Peyer's patch (tissue), 4 donors: ENCODE measurements around the gene ZNF740. TPM values are rescaled to one million over a fixed set of nuclear protein-coding genes. Genes with fewer than 3 reads are reported as not detected.

Experiments used
- DNase-seq, 3 donors: peaks; one replicate each; pipeline ENCODE4 v3.0.0-alpha.2; 2017 to 2019
- H3K27ac ChIP-seq, 4 donors: fragments of 200-600 bp; sonication (generic); one replicate each; pipeline ENCODE4 v1.5.1; 2016 to 2019
- H3K27me3 ChIP-seq, 2 donors: fragments of 200-600 bp; sonication (generic); one replicate each; pipeline ENCODE4 v1.5.1; 2019
- H3K36me3 ChIP-seq, 3 donors: fragments of 200-600 bp; sonication (generic); one replicate each; pipeline ENCODE4 v1.5.1; 2016 to 2019
- H3K4me1 ChIP-seq, 4 donors: fragments of 200-600 bp; sonication (generic); one replicate each; pipeline ENCODE4 v1.5.1; 2016 to 2019
- H3K4me3 ChIP-seq, 4 donors: fragments of 200-600 bp; sonication (generic); 1 replicate in 3 of 4; 2 replicates in 1 of 4; pipeline ENCODE4 v1.5.1; 2016 to 2019; ENCODE audit warnings: mild to moderate bottlenecking in 1 of 4
- H3K9me3 ChIP-seq, 4 donors: fragments of 200-600 bp; sonication (generic); one replicate each; pipeline ENCODE4 v1.5.1; 2016 to 2019; ENCODE audit warnings: mild to moderate bottlenecking in 1 of 4
- POLR2A ChIP-seq, 2 donors: fragments of 450-650 bp; IDR thresholded peaks; one replicate each; pipeline ENCODE4 v1.5.1; 2017; ENCODE audit warnings: antibody characterized with exemption in 2 of 2, mild to moderate bottlenecking in 2 of 2, moderate library complexity in 2 of 2
- total RNA-seq, 4 donors: library from RNA; depleted of rRNA; stranded (reverse); fragments of >200 nt; gene quantifications; one replicate each; pipeline ENCODE4 v1.1.0, GENCODE V29; 2016
- TF ChIP-seq, protein P1 (sequence below), 6 experiments: fragments of 450-650 bp in 4 of 6; fragments of 200-600 bp in 2 of 6; sonication (generic) in 1 of 6; IDR thresholded peaks; one replicate each; pipeline ENCODE4 v1.5.1; 2017 to 2019; ENCODE audit warnings: antibody characterized with exemption in 6 of 6, mild to moderate bottlenecking in 3 of 6, moderate library complexity in 1 of 6

ZNF740 gene
- total RNA-seq, 4 donors from 2014 or later: 11.9 to 38.8 (median 23.1) TPM

DNA sequence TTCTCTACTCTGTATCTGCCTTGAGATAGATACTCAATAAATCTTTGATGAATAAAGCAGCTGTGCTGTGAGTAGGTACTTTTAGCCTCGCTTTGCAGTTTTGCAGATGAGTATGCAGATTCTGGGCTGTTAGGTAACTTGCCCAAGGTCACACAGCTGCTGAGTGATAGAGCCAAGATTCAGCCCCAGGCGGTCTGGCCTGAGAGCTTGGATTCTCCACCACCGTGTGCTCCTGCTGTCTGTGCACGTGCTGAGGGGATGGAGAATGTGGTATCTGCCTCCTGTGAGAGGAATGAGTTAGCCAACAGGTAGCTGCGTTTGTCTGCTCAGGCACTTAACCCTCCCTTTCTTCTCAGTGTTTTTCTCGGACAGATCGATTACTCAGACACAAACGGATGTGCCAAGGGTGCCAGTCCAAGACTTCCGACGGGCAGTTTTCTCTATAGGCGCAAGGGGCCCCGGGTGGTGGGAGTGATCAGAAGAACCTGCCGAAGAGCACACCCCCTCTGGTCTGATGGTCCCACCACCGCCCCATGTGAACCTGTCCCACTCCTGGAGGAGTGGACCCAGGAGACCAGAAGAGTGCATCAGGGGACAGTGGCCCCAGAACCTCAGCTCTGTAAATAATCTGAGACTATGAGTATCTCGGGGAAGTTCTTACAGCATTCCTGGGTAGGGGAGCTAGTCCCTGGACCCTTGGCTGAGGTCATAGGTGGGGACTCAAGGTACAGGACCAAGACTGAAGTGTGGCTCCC lies 6.8 kb downstream of the ZNF740 start:
- peaks cover 0 to 26% (median under 1%) of the 10 kb centered on the region in 4 donors for H3K4me1 ChIP-seq
- no peaks in the 10 kb centered on the region for H3K27me3 ChIP-seq

DNA sequence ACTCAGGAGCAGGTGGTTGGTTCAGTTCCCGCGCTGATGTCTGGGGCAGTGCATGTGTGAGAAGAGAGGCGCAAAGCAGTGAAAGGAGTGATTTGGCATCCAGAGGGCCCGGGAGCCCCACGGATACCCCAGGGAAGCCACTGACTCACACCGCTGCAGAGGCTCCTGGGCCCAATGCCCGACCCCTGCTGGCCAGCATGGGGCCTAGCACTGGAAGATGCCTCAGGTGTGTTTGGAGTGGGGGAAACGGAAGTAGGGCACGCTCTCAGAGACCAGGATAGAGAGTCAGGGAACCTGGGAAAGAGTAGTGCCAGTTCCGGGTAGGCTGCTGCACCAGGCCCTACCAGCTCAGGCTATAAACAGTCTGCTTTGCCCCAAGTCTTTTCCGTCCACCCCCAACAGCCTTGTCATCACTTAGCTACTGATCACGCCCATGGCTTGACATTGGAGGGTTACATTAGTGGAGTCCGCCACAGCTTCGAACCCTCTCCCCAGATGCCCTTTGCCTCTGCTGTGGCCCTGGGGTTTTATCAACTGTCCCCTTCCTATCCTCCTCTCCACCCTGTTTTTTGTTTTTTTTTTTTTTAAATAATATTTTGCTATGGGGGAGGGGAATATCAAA lies 9.7 kb downstream of the ZNF740 start:
- peak in 2 of 3 donors; percentile 68 to 77 for DNase-seq
- no peak for TF ChIP-seq POLR2A (IDR thresholded peaks at IDR 0.05)
- TF ChIP-seq, protein P1, sequence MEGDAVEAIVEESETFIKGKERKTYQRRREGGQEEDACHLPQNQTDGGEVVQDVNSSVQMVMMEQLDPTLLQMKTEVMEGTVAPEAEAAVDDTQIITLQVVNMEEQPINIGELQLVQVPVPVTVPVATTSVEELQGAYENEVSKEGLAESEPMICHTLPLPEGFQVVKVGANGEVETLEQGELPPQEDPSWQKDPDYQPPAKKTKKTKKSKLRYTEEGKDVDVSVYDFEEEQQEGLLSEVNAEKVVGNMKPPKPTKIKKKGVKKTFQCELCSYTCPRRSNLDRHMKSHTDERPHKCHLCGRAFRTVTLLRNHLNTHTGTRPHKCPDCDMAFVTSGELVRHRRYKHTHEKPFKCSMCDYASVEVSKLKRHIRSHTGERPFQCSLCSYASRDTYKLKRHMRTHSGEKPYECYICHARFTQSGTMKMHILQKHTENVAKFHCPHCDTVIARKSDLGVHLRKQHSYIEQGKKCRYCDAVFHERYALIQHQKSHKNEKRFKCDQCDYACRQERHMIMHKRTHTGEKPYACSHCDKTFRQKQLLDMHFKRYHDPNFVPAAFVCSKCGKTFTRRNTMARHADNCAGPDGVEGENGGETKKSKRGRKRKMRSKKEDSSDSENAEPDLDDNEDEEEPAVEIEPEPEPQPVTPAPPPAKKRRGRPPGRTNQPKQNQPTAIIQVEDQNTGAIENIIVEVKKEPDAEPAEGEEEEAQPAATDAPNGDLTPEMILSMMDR (IDR thresholded peaks at IDR 0.05): peak; percentile 44 to 75 (median 68)
- peaks cover 0 to 8% (median 0%) of the 10 kb centered on the region in 4 donors for H3K4me1 ChIP-seq
- no peak overlapping the region for H3K4me3 ChIP-seq
- H3K36me3 ChIP-seq: peaks cover 0 to 46% (median 0%) of the 10 kb centered on the region in 3 donors
- H3K27ac ChIP-seq: peak overlapping the region in 1 of 4 donors; percentile 1
- no peaks in the 10 kb centered on the region for H3K27me3 ChIP-seq
- H3K9me3 ChIP-seq: no peaks in the 10 kb centered on the region

More for the DNA sequence above, 6.8 kb downstream of the ZNF740 start:
- H3K9me3 ChIP-seq: no peaks in the 10 kb centered on the region
- H3K4me3 ChIP-seq: no peak overlapping the region
- no peak for DNase-seq
- H3K27ac ChIP-seq: no peak overlapping the region
- peaks cover 0 to 65% (median 0%) of the 10 kb centered on the region in 3 donors for H3K36me3 ChIP-seq
- TF ChIP-seq, protein P1 (IDR thresholded peaks at IDR 0.05): no peak
- no peak for TF ChIP-seq POLR2A (IDR thresholded peaks at IDR 0.05)

DNA sequence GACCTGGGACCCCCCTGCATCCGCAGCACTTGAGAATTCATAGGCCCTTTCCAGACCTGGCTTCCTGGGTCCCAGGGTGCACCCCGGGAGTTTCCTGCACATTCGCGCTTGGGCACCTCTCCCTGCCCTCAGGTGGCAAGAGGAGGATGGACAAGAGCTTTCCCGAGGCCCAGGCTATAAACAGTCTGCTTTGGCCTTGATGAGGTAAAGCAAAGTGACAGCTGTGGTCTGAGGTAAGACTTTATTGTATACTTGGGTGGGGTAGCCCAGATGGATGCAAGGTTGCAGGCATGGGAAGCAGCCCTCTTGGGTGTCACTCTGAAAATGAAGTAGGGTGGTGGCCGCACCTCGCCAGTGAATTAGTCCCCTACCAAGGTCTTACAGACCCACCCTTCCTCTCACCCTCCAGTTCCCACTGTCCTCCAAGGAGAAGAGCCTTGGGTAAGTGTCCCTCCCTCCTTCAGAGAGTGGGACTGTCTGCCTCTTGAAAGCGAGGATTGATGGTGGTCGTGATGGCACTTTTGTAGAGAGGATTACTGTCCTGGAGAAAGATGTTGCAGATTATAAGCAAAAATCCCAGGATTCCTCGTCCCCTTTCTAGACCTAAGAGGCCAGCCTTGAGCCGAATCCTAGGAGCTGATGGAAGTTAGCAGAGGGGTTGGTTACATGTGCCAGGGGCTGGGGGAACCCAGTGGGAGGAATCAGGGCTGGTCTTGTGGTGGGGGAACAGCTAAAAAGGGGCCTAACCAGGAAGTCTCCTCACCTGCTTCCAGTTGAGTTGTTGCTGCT lies 10.8 kb downstream of the ZNF740 start:
- Histone ChIP-seq H3K4me1 (peaks cover 0 to 8% (median 0%) of the 10 kb centered on the region in 4 donors), H3K9me3 (no peaks in the 10 kb centered on the region), H3K4me3 (no peak overlapping the region), H3K36me3 (peaks cover 0 to 35% (median 0%) of the 10 kb centered on the region in 3 donors), H3K27me3 (no peaks in the 10 kb centered on the region), H3K27ac (no peak overlapping the region)
- no peak for DNase-seq
- TF ChIP-seq POLR2A (IDR thresholded peaks at IDR 0.05): no peak
- TF ChIP-seq, protein P1 (IDR thresholded peaks at IDR 0.05): no peak

- TF ChIP-seq, protein P1 (IDR thresholded peaks at IDR 0.05): no peak
- no peak for TF ChIP-seq POLR2A (IDR thresholded peaks at IDR 0.05)
- Histone ChIP-seq H3K4me3 (no peak overlapping the region), H3K9me3 (no peaks in the 10 kb centered on the region), H3K27ac (no peak overlapping the region), H3K36me3 (peaks cover 0 to 28% (median 0%) of the 10 kb centered on the region in 3 donors), H3K27me3 (no peaks in the 10 kb centered on the region), H3K4me1 (peaks cover 0 to 8% (median 0%) of the 10 kb centered on the region in 4 donors)
- peak in 1 of 3 donors; percentile 40 for DNase-seq
Measured at GRCh38 chr12:53191885-53192530, 11.5 kb downstream of the ZNF740 start.

GRCh38 chr12:53192531-53193021 lies 12.1 kb downstream of the ZNF740 start:
- Histone ChIP-seq H3K4me1 (peaks cover 0 to 11% (median 0%) of the 10 kb centered on the region in 4 donors), H3K4me3 (no peak overlapping the region), H3K36me3 (peaks cover 0 to 22% (median 0%) of the 10 kb centered on the region in 3 donors), H3K27ac (no peak overlapping the region), H3K9me3 (no peaks in the 10 kb centered on the region), H3K27me3 (no peaks in the 10 kb centered on the region)
- DNase-seq: peak in 1 of 3 donors; percentile 43
- no peak for TF ChIP-seq POLR2A (IDR thresholded peaks at IDR 0.05)
- TF ChIP-seq, protein P1 (IDR thresholded peaks at IDR 0.05): no peak
